Measurements from ENCODE around the gene CTU2.
A peak's percentile ranks its signal among the peaks of the same experiment; 100 is the strongest.

Gene CTU2

DNA sequence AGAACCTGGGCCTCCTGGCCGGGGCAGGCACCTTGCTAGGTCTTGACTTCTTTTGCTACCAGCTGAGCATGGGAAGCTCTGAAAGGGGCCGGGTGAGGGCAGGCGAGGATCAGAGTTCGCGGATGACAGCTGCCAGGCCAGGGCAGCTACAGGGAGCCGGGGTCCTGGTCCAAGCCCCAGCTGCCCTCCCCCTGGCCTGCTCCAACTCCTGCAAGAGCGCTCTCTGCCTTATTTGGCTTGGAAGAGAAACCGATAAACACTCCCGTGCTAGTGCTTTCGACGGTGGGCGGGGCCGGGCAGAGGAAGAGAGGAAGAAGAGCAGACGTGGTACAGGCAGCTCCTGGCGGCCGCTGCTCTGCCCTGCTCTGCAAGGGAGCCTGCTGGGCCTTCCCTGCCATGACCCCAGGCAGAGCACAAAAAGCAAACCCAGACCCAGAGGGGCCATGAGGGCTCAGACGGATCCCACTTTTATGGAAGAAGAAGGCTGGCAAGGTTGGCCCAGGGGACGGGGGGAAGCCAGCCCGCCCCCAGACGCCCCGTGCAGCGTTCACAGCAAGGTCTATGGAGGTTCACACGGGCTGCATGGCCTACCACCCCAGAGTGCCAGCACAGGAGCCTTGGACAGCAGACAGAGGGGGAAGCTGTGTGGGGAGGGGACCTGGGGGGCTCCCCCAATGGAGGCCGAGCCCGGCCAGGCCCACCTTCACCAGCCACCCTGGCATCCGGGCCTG, 53.1 kb downstream of the CTU2 start:
- TF ChIP-seq CREB1 (IDR thresholded peaks at IDR 0.05; ENCODE audit: low read depth), result no peak
- TF ChIP-seq EP300 (IDR thresholded peaks at IDR 0.05; ENCODE audit: borderline replicate concordance), result no peak
- TF ChIP-seq FOXM1 (IDR thresholded peaks at IDR 0.05; ENCODE audit: borderline replicate concordance, low read depth), result no peak
- no peak for TF ChIP-seq EGR1 (IDR thresholded peaks at IDR 0.05)
- no peak for TF ChIP-seq TEAD4 (IDR thresholded peaks at IDR 0.05)
- no peak for TF ChIP-seq TAF1 (IDR thresholded peaks at IDR 0.05; ENCODE audit: low read depth)
- TF ChIP-seq CEBPB (IDR thresholded peaks at IDR 0.05), result no peak
- no peak for TF ChIP-seq YY1 (IDR thresholded peaks at IDR 0.05; ENCODE audit: low read depth)
- TF ChIP-seq TCF12 (IDR thresholded peaks at IDR 0.05; ENCODE audit: low read depth), result no peak
- TF ChIP-seq REST (IDR thresholded peaks at IDR 0.05; ENCODE audit: low read depth), result no peak
- no peak for TF ChIP-seq USF1 (IDR thresholded peaks at IDR 0.05)
- TF ChIP-seq NFIC (IDR thresholded peaks at IDR 0.05), result no peak

- peak; percentile 68 for TF ChIP-seq REST (IDR thresholded peaks at IDR 0.05; ENCODE audit: low read depth)
- TF ChIP-seq ZBTB7A (IDR thresholded peaks at IDR 0.05; ENCODE audit: low read depth), result no peak
Observed at GRCh38 chr16:88759976-88760350, 53.7 kb downstream of the CTU2 start.

DNA sequence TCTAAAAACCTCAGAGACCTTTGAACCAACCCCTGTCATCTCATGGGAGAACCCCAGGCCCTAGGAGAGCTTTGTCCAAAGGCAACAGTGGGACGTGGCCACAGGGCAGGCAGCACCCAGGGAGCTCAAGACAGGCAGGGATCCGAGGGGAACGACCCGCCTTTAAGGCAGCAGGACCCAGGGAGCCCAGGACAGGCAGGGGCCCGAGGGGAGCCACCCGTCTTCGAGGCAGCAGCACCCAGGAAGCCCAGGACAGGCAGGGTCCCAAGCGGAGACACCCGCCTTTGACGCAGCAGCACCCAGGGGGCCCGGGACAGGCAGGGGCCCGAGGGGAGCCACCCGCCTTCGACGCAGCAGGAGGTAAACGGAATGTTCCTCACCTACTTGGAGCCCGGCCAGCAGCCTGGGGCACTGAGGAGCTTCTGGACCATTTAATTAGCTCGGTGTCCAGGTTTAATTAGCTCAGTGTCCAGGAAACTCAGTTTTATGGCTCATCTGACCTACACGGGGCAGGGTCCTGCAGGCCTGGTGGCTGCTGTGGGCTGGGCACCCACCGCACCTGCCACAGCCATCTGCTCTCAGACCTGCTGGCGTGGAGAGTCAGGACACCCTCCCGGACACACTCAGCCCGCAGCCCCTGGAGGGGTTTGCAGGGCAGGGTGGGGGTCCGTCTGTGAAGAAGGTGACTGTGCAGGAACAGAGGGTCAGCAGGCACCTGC, 54.3 kb downstream of the CTU2 start:
- TF ChIP-seq NFIC (IDR thresholded peaks at IDR 0.05) (peak; percentile 91), ZBTB7A (IDR thresholded peaks at IDR 0.05; ENCODE audit: low read depth) (no peak; the same call in 1 of the 2 replicates), USF1 (IDR thresholded peaks at IDR 0.05) (no peak), REST (IDR thresholded peaks at IDR 0.05; ENCODE audit: low read depth) (no peak), YY1 (IDR thresholded peaks at IDR 0.05; ENCODE audit: low read depth) (no peak), EP300 (IDR thresholded peaks at IDR 0.05; ENCODE audit: borderline replicate concordance) (peak; percentile 57), CREB1 (IDR thresholded peaks at IDR 0.05; ENCODE audit: low read depth) (no peak), FOXM1 (IDR thresholded peaks at IDR 0.05; ENCODE audit: borderline replicate concordance, low read depth) (no peak), TAF1 (IDR thresholded peaks at IDR 0.05; ENCODE audit: low read depth) (no peak), MAX (IDR thresholded peaks at IDR 0.05) (peak; percentile 27; the same call in 1 of the 2 replicates), EGR1 (IDR thresholded peaks at IDR 0.05) (no peak), TEAD4 (IDR thresholded peaks at IDR 0.05) (peak; percentile 58), CEBPB (IDR thresholded peaks at IDR 0.05) (no peak), TCF12 (IDR thresholded peaks at IDR 0.05; ENCODE audit: low read depth) (peak; percentile 53), RAD21 (IDR thresholded peaks at IDR 0.05; ENCODE audit: low read depth) (no peak)

GRCh38 chr16:88761143-88761534, 54.8 kb downstream of the CTU2 start:
- TF ChIP-seq EGR1 (IDR thresholded peaks at IDR 0.05) (no peak), TCF12 (IDR thresholded peaks at IDR 0.05; ENCODE audit: low read depth) (0 out of 2 replicates have a peak, but pooled peaks have one; percentile 7)

GRCh38 chr16:88761830-88762229, 55.5 kb downstream of the CTU2 start:
- TF ChIP-seq REST (IDR thresholded peaks at IDR 0.05; ENCODE audit: low read depth), result no peak
- no peak for TF ChIP-seq TCF12 (IDR thresholded peaks at IDR 0.05; ENCODE audit: low read depth)
- no peak for TF ChIP-seq EGR1 (IDR thresholded peaks at IDR 0.05)
- no peak for TF ChIP-seq ZBTB7A (IDR thresholded peaks at IDR 0.05; ENCODE audit: low read depth)
- no peak for TF ChIP-seq TAF1 (IDR thresholded peaks at IDR 0.05; ENCODE audit: low read depth)

Data from Ishikawa (cell line).